Cardiac muscle cell (in vitro differentiated cells and primary cell): ENCODE results near the gene EPB41L1. TPM values are rescaled to one million over a fixed set of nuclear protein-coding genes. Genes with fewer than 3 reads are reported as not detected.

Experiments used
- DNase-seq, 2 donors: peaks; one replicate each; pipeline versions ENCODE4 v3.0.0 to v3.0.0-alpha.2; 2010 to 2017; ENCODE audit warnings: low read depth in 1 of 2, low spot score in 1 of 2
- H3K27ac ChIP-seq: fragments of 200-600 bp; sonication (generic); 2 replicates; pipeline ENCODE4 v1.5.1; 2016
- H3K27me3 ChIP-seq: fragments of 200-600 bp; sonication (generic); 2 replicates; pipeline ENCODE4 v1.6.0; 2016; ENCODE audit warnings: control low read depth
- H3K36me3 ChIP-seq: fragments of 200-600 bp; sonication (generic); 2 replicates; pipeline ENCODE4 v1.5.1; 2016; ENCODE audit warnings: control low read depth
- H3K4me1 ChIP-seq: fragments of 200-600 bp; sonication (generic); 2 replicates; pipeline ENCODE4 v1.8.1; 2017; ENCODE audit warnings: low read depth, mild to moderate bottlenecking, mixed run types
- H3K4me3 ChIP-seq: fragments of 200-600 bp; sonication (generic); 2 replicates; pipeline ENCODE4 v1.5.1; 2016; ENCODE audit warnings: mild to moderate bottlenecking
- H3K9me3 ChIP-seq: fragments of 200-600 bp; sonication (generic); 2 replicates; pipeline ENCODE4 v1.5.1; 2017; ENCODE audit warnings: low read depth, mild to moderate bottlenecking, control low read depth
- polyA plus RNA-seq: library from polyadenylated mRNA; unstranded; fragments of >200 nt; fragmentation: Nextera tagmentation; extraction: Ambion mirVana; gene quantifications from 2 replicates; pipeline ENCODE4 v1.2.1, GENCODE V29; 2016
- total RNA-seq: library from RNA; depleted of rRNA; stranded (reverse); fragments of >200 nt; gene quantifications from 2 replicates; pipeline ENCODE4 v1.2.3, GENCODE V29; 2016
- TF ChIP-seq, protein P1 (sequence below): IDR thresholded peaks from 2 replicates; pipeline ENCODE4 v1.5.1; 2012; ENCODE audit warnings: low read depth, mild to moderate bottlenecking, low read length

The EPB41L1 gene
- total and polyA plus RNA-seq, 2 experiments from 2014 or later, result 34.3 to 83.5 TPM

- no peak for DNase-seq
- Histone ChIP-seq H3K9me3 (no peaks in the 10 kb centered on the region), H3K27ac (no peak overlapping the region), H3K27me3 (no peaks in the 10 kb centered on the region), H3K4me1 (no peaks in the 10 kb centered on the region), H3K4me3 (no peak overlapping the region), H3K36me3 (peaks cover 20% of the 10 kb centered on the region)
- TF ChIP-seq, protein P1, sequence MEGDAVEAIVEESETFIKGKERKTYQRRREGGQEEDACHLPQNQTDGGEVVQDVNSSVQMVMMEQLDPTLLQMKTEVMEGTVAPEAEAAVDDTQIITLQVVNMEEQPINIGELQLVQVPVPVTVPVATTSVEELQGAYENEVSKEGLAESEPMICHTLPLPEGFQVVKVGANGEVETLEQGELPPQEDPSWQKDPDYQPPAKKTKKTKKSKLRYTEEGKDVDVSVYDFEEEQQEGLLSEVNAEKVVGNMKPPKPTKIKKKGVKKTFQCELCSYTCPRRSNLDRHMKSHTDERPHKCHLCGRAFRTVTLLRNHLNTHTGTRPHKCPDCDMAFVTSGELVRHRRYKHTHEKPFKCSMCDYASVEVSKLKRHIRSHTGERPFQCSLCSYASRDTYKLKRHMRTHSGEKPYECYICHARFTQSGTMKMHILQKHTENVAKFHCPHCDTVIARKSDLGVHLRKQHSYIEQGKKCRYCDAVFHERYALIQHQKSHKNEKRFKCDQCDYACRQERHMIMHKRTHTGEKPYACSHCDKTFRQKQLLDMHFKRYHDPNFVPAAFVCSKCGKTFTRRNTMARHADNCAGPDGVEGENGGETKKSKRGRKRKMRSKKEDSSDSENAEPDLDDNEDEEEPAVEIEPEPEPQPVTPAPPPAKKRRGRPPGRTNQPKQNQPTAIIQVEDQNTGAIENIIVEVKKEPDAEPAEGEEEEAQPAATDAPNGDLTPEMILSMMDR, result no peak
Observed at GRCh38 chr20:36259177-36260061, 104.9 kb downstream of the EPB41L1 start.

- Histone ChIP-seq H3K4me3 (no peak overlapping the region), H3K36me3 (peaks cover 20% of the 10 kb centered on the region), H3K9me3 (no peaks in the 10 kb centered on the region), H3K27ac (no peak overlapping the region), H3K4me1 (no peaks in the 10 kb centered on the region), H3K27me3 (no peaks in the 10 kb centered on the region)
- TF ChIP-seq, protein P1, result no peak
- DNase-seq, result no peak
Observed at GRCh38 chr20:36260316-36260715, 105.8 kb downstream of the EPB41L1 start.

- Histone ChIP-seq H3K4me3 (no peak overlapping the region), H3K27ac (no peak overlapping the region), H3K27me3 (no peaks in the 10 kb centered on the region), H3K9me3 (no peaks in the 10 kb centered on the region), H3K36me3 (peaks cover 8% of the 10 kb centered on the region), H3K4me1 (no peaks in the 10 kb centered on the region)
- TF ChIP-seq, protein P1, result no peak
- no peak for DNase-seq
Observed at GRCh38 chr20:36261389-36262105, 107.0 kb downstream of the EPB41L1 start.

- DNase-seq, result no peak
- no peak overlapping the region for H3K4me3 ChIP-seq
- no peaks in the 10 kb centered on the region for H3K9me3 ChIP-seq
- H3K27ac ChIP-seq, result no peak overlapping the region
- H3K36me3 ChIP-seq, result no peaks in the 10 kb centered on the region
- no peaks in the 10 kb centered on the region for H3K4me1 ChIP-seq
- no peaks in the 10 kb centered on the region for H3K27me3 ChIP-seq
- TF ChIP-seq, protein P1, result no peak
Observed at GRCh38 chr20:36262440-36262839, 107.9 kb downstream of the EPB41L1 start.

DNA sequence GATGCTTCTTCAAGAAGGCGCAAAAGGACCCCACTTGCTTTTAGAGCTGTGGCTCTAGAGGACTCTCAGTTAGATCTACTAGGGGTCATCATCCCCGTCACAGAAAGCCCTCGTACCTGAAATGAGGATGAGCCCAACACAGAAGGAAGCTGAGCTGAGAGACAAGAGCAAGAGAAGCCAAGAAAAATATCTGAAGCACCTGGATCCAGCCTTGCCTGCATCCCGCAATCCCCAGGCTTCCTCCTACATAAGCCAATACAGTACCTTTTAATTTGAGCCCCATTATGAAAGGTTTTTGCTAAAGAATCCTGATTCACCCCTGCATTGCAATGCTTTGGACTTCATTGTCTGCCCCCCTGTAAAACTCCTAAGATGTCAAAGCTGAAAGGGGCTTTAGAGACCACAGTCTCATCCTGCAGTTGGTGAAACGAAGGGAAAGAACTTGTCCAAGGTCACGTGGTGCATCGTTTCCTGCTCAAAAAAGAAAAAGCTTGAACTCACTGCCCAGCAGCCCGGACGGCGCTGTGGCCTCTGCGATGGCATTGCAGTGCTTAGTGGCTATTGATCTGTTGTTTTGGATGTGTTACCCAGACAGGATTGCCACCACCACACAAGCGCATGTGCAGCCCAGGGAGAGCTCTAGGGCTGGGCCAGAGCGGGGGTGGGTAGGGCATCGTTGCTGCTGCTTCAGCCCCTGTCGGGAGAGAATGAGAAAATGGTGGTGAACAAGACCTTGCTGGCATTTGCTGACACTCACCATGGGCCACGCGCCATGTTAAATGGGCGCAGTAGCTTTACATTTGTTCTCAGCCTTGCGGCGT lies 110.1 kb downstream of the EPB41L1 start:
- DNase-seq, result no peak
- Histone ChIP-seq H3K9me3 (no peaks in the 10 kb centered on the region), H3K27ac (no peak overlapping the region), H3K27me3 (no peaks in the 10 kb centered on the region), H3K4me1 (no peaks in the 10 kb centered on the region), H3K4me3 (no peak overlapping the region), H3K36me3 (no peaks in the 10 kb centered on the region)
- TF ChIP-seq, protein P1, result no peak
